Kidney epithelial cell (primary cell): ENCODE results near the gene SLC43A2. TPM values are rescaled to one million over a fixed set of nuclear protein-coding genes. Genes with fewer than 3 reads are reported as not detected.

Source experiments
- DNase-seq: peaks from one replicate; pipeline ENCODE4 v3.0.0-alpha.2; 2010; ENCODE audit warnings: low read depth
- H3K27me3 ChIP-seq: 2 replicates; pipeline ENCODE4 v1.6.0; 2011; ENCODE audit warnings: low read length; ENCODE audit not compliant: control insufficient read depth, insufficient read depth
- H3K36me3 ChIP-seq: 2 replicates; pipeline ENCODE4 v1.5.1; 2011; ENCODE audit warnings: low read length; ENCODE audit not compliant: control insufficient read depth, insufficient read depth
- H3K4me3 ChIP-seq: 2 replicates; pipeline ENCODE4 v1.5.1; 2011; ENCODE audit warnings: low read depth, mild to moderate bottlenecking, control low read depth, low read length
- total RNA-seq: library from RNA; depleted of rRNA; stranded (reverse); fragments of >200 nt; gene quantifications from 2 replicates; pipeline ENCODE4 v1.2.3, GENCODE V29; 2015
- TF ChIP-seq, protein P1 (sequence below): IDR thresholded peaks from 2 replicates; pipeline ENCODE4 v1.5.1; 2011; ENCODE audit warnings: mild to moderate bottlenecking, moderate library complexity, low read length, control low read depth, inconsistent platforms; ENCODE audit not compliant: insufficient read depth, poor library complexity, severe bottlenecking

The SLC43A2 gene
- total RNA-seq, 1 donor from 2014 or later: 9.1 TPM

DNA sequence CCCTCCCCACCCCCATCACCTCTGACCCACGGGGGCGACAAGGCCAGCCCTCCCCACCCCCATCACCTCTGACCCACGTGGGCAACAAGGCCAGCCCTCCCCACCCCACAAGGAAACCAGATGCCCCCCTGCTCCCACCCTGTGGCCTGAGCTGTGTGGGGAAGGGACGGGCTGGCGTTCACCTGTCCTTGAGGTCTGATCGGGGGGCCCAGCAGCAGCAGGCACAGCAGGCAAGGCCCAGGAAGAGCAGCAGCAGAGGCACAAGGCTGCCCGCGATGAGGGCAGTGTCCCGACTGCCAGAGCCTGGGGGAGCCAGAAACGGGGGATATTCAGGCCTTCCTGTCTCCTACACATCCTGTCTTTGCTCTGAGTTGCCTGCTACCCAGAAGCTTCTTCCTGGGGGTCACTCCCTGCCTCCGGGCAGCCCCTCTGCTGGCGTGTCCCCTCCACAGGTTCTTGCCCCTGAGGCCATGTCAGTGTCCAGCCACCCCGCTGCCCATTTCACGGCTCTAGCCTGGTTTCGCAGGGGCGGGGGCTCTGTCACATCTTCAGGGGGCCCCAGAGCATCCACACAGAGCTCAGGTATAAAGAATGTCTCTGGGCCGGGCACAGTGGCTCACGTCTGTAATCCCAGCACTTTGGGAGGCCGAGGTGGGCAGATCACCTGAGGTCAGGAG, 10.1 kb upstream of the SLC43A2 start:
- no peaks in the 10 kb centered on the region for H3K36me3 ChIP-seq
- H3K4me3 ChIP-seq: no peak overlapping the region
- DNase-seq: no peak
- TF ChIP-seq, protein P1, sequence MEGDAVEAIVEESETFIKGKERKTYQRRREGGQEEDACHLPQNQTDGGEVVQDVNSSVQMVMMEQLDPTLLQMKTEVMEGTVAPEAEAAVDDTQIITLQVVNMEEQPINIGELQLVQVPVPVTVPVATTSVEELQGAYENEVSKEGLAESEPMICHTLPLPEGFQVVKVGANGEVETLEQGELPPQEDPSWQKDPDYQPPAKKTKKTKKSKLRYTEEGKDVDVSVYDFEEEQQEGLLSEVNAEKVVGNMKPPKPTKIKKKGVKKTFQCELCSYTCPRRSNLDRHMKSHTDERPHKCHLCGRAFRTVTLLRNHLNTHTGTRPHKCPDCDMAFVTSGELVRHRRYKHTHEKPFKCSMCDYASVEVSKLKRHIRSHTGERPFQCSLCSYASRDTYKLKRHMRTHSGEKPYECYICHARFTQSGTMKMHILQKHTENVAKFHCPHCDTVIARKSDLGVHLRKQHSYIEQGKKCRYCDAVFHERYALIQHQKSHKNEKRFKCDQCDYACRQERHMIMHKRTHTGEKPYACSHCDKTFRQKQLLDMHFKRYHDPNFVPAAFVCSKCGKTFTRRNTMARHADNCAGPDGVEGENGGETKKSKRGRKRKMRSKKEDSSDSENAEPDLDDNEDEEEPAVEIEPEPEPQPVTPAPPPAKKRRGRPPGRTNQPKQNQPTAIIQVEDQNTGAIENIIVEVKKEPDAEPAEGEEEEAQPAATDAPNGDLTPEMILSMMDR: no peak
- H3K27me3 ChIP-seq: no peaks in the 10 kb centered on the region

DNA sequence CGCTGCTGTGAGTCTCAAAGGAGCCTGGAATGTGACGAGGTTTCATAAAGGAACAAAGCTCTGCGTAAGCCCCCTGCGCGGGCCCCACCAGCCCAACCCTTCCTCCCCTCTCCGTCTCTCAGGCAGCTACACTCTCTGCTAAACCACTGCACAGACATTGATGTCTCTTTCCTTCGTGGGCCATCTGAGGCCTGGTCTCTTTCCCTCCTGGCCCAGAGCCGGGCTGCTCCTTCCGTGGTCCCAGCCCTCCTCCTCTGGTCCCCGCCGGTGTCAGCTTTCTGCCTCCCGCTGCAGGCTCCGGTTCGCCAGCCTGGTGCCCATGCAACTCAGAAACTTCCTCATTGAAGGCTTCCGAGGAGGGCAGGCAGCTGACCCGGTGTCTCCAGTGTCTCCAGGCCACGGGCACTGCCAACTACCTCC, 9.5 kb upstream of the SLC43A2 start:
- H3K4me3 ChIP-seq: no peak overlapping the region
- H3K27me3 ChIP-seq: no peaks in the 10 kb centered on the region
- no peaks in the 10 kb centered on the region for H3K36me3 ChIP-seq
- DNase-seq: no peak
- TF ChIP-seq, protein P1: no peak

DNA sequence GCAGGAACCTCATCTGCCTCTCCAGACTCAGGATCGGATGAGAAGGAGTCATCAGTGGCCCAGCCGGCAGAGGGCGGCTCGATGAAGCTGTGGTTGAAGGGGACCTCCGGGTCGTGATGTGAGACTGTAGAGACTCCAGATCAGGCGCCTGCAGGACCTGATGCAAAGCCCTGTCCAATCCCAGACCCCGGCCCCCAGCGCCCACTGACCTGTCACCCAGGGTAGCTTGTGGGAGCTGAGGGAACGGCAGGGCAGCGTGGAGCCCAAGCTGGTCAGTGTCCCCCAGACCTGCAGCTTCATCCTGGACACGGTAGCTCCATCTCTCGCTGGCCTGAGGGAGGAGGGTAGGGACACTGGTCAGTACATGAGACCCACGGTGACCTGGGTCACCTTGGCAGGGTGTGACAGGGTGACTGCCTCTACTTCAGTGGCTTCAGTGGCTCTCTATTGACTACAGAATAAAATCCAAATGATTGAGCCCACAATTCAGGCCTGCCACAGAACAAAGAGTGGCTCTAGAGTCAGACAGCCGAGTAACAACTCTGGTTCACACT, 8.2 kb upstream of the SLC43A2 start:
- TF ChIP-seq, protein P1: no peak
- Histone ChIP-seq H3K4me3 (no peak overlapping the region), H3K36me3 (no peaks in the 10 kb centered on the region), H3K27me3 (no peaks in the 10 kb centered on the region)
- DNase-seq: no peak

DNA sequence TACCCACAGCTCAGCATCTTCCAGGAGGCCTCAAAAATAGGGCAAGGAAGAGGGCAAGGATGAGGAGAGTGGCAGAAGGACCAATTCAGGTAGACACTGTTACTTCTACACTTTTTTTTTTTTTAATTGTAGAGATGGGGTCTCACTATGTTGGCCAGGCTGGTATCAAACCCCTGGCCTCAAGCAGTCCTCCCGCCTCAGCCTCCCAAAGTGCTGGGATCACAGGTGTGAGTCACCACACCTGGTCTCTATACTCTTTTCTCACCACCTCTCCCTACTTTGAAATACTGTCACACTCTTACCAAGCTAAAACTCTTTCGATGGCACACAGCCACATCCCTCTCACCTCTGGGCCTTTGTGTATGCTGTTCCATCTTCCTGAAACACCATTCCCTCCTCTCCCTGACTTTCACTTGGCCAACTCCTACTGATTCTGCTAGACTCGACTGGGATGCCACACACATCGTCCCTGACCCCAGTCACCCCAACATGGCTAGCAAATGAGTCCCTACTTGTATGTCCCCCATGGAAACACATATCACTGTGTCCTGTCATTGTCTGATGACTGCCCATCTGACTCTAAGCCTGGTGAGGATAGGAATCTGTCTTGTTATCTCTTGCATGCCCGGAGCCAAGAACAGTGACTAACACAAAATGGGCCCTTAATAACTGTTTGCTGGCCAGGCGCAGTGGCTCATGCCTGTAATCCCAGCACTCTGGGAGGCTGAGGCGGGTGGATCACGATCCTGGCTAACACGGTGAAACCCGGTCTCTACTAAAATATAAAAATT, 7.2 kb upstream of the SLC43A2 start:
- Histone ChIP-seq H3K27me3 (no peaks in the 10 kb centered on the region), H3K4me3 (no peak overlapping the region), H3K36me3 (no peaks in the 10 kb centered on the region)
- no peak for DNase-seq
- TF ChIP-seq, protein P1: no peak

DNA sequence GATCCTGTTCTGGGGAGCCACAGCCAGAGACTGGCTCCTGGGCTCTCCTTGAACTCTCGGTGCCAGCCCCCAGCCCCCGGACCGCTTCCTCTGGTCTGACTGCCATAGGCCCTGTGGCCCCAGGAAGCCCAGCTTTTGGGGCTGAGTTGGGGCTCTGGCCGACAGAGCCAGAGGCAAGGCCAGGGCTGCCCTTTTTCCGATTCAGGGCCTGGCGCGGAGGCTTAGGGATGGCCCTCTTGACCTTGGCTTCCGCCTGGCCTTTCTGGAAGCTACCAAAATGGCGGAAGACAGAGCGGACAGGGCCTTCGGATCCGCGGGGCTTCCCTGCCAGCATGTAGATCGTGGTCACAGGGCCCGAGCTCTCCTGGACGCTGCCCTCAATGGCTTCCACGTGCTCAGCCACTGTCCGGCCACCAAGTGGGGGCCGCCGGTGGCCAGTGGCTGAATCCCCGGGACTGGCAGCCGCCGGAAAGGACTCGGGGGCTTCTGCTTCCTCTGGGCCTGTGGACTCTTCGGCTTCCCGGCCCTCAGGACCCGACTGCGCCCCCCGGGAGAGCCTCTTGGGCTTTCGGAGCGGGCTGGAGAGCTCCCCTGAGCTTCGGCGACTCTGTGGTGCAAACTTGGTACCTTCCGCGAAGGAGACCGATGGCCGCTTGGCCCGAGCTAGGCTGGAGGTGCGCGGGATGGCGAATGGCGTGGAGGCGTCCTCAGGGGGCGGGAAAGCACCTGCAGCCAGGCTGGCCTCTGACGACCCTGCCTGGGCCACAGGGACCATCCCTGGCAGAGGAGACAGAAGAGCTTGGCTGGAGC, 6.4 kb upstream of the SLC43A2 start:
- Histone ChIP-seq H3K36me3 (no peaks in the 10 kb centered on the region), H3K4me3 (no peak overlapping the region), H3K27me3 (no peaks in the 10 kb centered on the region)
- no peak for DNase-seq
- TF ChIP-seq, protein P1: no peak
